WTC11 (cell line): Measurements from ENCODE around the gene RDH11. TPM values are rescaled to one million over a fixed set of nuclear protein-coding genes. Genes with fewer than 3 reads are reported as not detected.

Experiments used
- ATAC-seq: fragments of 200-7000 bp; cut with Tn5 transposase; 2 replicates; pipeline ENCODE4 v1.10.0; 2021; ENCODE audit warnings: mild to moderate bottlenecking, moderate library complexity
- CTCF ChIA-PET: fragments of 300-600 bp; sonication (Branson Sonifier 250); formaldehyde crosslinking; loops from one replicate; lab custom pipeline; 2021; ENCODE audit warnings: antibody characterized with exemption; lab: Charles Lee
- POLR2A ChIA-PET: fragments of 350-600 bp; sonication (Branson Sonifier 250); formaldehyde crosslinking; loops from one replicate; lab custom pipeline; 2021; ENCODE audit warnings: antibody characterized with exemption; lab: Charles Lee
- DNase-seq: peaks from one replicate; pipeline ENCODE4 v3.0.0; 2021; ENCODE audit warnings: low spot score
- H3K27ac Mint-ChIP-seq: 2 replicates; pipeline ENCODE4 v1.8.0; 2021; ENCODE audit warnings: mixed read lengths
- H3K27me3 Mint-ChIP-seq: 2 replicates; pipeline ENCODE4 v1.8.0; 2021; ENCODE audit warnings: low read depth, mild to moderate bottlenecking, moderate library complexity, mixed read lengths
- H3K36me3 Mint-ChIP-seq: 2 replicates; pipeline ENCODE4 v1.8.0; 2021; ENCODE audit warnings: mixed read lengths
- H3K4me1 Mint-ChIP-seq: 2 replicates; pipeline ENCODE4 v1.8.0; 2022; ENCODE audit warnings: mixed read lengths
- H3K4me3 Mint-ChIP-seq: 2 replicates; pipeline ENCODE4 v1.8.0; 2021; ENCODE audit warnings: mild to moderate bottlenecking, moderate library complexity, mixed read lengths
- H3K9me3 Mint-ChIP-seq: 2 replicates; pipeline ENCODE4 v1.8.0; 2021; ENCODE audit warnings: mixed read lengths
- ETV6 ChIP-seq: sonication (generic); formaldehyde crosslinking; IDR thresholded peaks from 2 replicates; pipeline ENCODE4 v1.8.1; 2022; ENCODE audit warnings: mild to moderate bottlenecking, missing genetic modification reagents
- FOXK1 ChIP-seq: sonication (generic); formaldehyde crosslinking; IDR thresholded peaks from 2 replicates; pipeline ENCODE4 v1.8.0; 2022; ENCODE audit warnings: mild to moderate bottlenecking, moderate library complexity, missing genetic modification reagents
- FOXP1 ChIP-seq: sonication (generic); formaldehyde crosslinking; IDR thresholded peaks from 2 replicates; pipeline ENCODE4 v1.8.0; 2022; ENCODE audit warnings: missing genetic modification reagents, mild to moderate bottlenecking, moderate library complexity, borderline replicate concordance
- HMGA2 ChIP-seq: fragments of 250-450 bp; sonication (Bioruptor Pico); IDR thresholded peaks from 2 replicates; pipeline ENCODE4 v1.4.0; 2021; ENCODE audit warnings: mild to moderate bottlenecking, moderate library complexity
- JUN ChIP-seq: sonication (generic); formaldehyde crosslinking; IDR thresholded peaks from 2 replicates; pipeline ENCODE4 v1.8.0; 2023; ENCODE audit warnings: mild to moderate bottlenecking, missing genetic modification reagents
- NFATC4 ChIP-seq: fragments of 250-450 bp; sonication (Bioruptor Pico); IDR thresholded peaks from 2 replicates; pipeline ENCODE4 v1.9.0; 2021; ENCODE audit warnings: mild to moderate bottlenecking
- PRRX2 ChIP-seq: fragments of 250-450 bp; sonication (Bioruptor Pico); IDR thresholded peaks from 2 replicates; pipeline ENCODE4 v1.8.0; 2021; ENCODE audit warnings: mild to moderate bottlenecking
- SMAD3 ChIP-seq: sonication (generic); formaldehyde crosslinking; IDR thresholded peaks from 2 replicates; pipeline ENCODE4 v1.8.0; 2022; ENCODE audit warnings: missing genetic modification reagents, mild to moderate bottlenecking, borderline replicate concordance
- SOX15 ChIP-seq: fragments of 250-450 bp; sonication (Bioruptor Pico); IDR thresholded peaks from 2 replicates; pipeline ENCODE4 v1.9.0; 2021; ENCODE audit warnings: mild to moderate bottlenecking
- SP1 ChIP-seq: sonication (generic); formaldehyde crosslinking; conservative IDR thresholded peaks from 2 replicates; pipeline ENCODE4 v1.8.1; 2022; ENCODE audit warnings: missing genetic modification reagents
- TCF7 ChIP-seq: sonication (generic); formaldehyde crosslinking; IDR thresholded peaks from 2 replicates; pipeline ENCODE4 v1.8.0; 2022; ENCODE audit warnings: mild to moderate bottlenecking, low read depth, missing genetic modification reagents, moderate library complexity
- TEAD4 ChIP-seq: sonication (generic); formaldehyde crosslinking; IDR thresholded peaks from 2 replicates; pipeline ENCODE4 v1.8.0; 2022; ENCODE audit warnings: mild to moderate bottlenecking, missing genetic modification reagents
- TP53 ChIP-seq: sonication (generic); formaldehyde crosslinking; IDR thresholded peaks from 2 replicates; pipeline ENCODE4 v1.8.1; 2023; ENCODE audit warnings: mild to moderate bottlenecking, missing genetic modification reagents
- ZBTB21 ChIP-seq: sonication (generic); formaldehyde crosslinking; IDR thresholded peaks from 2 replicates; pipeline ENCODE4 v1.8.1; 2023; ENCODE audit warnings: mild to moderate bottlenecking, missing genetic modification reagents, borderline replicate concordance
- ZNF121 ChIP-seq: sonication (generic); formaldehyde crosslinking; IDR thresholded peaks from 2 replicates; pipeline ENCODE4 v1.8.0; 2023; ENCODE audit warnings: missing genetic modification reagents
- ZNF416 ChIP-seq: fragments of 250-450 bp; sonication (Bioruptor Pico); IDR thresholded peaks from 2 replicates; pipeline ENCODE4 v1.9.0; 2021; ENCODE audit warnings: mild to moderate bottlenecking, inconsistent platforms
- ZNF671 ChIP-seq: fragments of 250-450 bp; sonication (Bioruptor Pico); IDR thresholded peaks from 2 replicates; pipeline ENCODE4 v1.8.0; 2021; ENCODE audit warnings: mild to moderate bottlenecking
- total RNA-seq: library from RNA; stranded (reverse); gene quantifications from 3 replicates; pipeline ENCODE4 v1.2.3, GENCODE V29; 2021
- TF ChIP-seq, protein P1 (sequence below): sonication (generic); formaldehyde crosslinking; IDR thresholded peaks from 2 replicates; pipeline ENCODE4 v1.8.0; 2023; ENCODE audit warnings: mild to moderate bottlenecking, missing genetic modification reagents
- TF ChIP-seq, protein P2 (sequence below): fragments of 200-600 bp; IDR thresholded peaks from 2 replicates; pipeline ENCODE4 v1.8.0; 2022; ENCODE audit warnings: antibody characterized with exemption
- TF ChIP-seq, protein P3 (sequence below): fragments of 250-450 bp; sonication (Bioruptor Pico); IDR thresholded peaks from 2 replicates; pipeline ENCODE4 v1.9.0; 2021; ENCODE audit warnings: mild to moderate bottlenecking
- TF ChIP-seq, protein P4 (sequence below): sonication (generic); formaldehyde crosslinking; IDR thresholded peaks from 2 replicates; pipeline ENCODE4 v1.8.1; 2023; ENCODE audit warnings: mild to moderate bottlenecking, moderate library complexity, missing genetic modification reagents
- TF ChIP-seq, protein P5 (sequence below): sonication (generic); formaldehyde crosslinking; IDR thresholded peaks from 2 replicates; pipeline ENCODE4 v1.8.1; 2022; ENCODE audit warnings: low read depth, mild to moderate bottlenecking, moderate library complexity, missing genetic modification reagents, borderline replicate concordance
- TF ChIP-seq, protein P6 (sequence below): sonication (generic); formaldehyde crosslinking; IDR thresholded peaks from 2 replicates; pipeline ENCODE4 v1.8.0; 2023; ENCODE audit warnings: missing genetic modification reagents

RDH11 gene
- total RNA-seq, 1 experiment from 2014 or later = 103 TPM

DNA sequence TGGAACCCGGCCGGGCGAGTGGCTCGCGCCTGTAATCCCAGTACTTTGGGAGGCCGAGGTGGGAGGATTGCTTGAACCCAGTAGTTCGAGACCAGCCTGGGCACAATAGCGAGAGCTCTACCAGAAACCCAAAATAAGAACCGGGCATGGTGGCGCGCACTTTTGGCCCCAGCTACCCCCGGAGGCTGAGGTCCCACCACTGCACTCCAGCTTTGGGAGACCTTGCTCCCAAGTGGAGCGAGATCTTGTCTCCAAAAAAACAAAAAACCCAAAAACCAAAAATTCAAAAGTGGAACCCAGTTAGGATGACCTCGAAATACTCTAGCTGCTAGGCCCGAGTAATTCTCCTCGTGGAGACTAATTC is 20.4 kb downstream of the RDH11 start (continued):
- TF ChIP-seq, protein P1, sequence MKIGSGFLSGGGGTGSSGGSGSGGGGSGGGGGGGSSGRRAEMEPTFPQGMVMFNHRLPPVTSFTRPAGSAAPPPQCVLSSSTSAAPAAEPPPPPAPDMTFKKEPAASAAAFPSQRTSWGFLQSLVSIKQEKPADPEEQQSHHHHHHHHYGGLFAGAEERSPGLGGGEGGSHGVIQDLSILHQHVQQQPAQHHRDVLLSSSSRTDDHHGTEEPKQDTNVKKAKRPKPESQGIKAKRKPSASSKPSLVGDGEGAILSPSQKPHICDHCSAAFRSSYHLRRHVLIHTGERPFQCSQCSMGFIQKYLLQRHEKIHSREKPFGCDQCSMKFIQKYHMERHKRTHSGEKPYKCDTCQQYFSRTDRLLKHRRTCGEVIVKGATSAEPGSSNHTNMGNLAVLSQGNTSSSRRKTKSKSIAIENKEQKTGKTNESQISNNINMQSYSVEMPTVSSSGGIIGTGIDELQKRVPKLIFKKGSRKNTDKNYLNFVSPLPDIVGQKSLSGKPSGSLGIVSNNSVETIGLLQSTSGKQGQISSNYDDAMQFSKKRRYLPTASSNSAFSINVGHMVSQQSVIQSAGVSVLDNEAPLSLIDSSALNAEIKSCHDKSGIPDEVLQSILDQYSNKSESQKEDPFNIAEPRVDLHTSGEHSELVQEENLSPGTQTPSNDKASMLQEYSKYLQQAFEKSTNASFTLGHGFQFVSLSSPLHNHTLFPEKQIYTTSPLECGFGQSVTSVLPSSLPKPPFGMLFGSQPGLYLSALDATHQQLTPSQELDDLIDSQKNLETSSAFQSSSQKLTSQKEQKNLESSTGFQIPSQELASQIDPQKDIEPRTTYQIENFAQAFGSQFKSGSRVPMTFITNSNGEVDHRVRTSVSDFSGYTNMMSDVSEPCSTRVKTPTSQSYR = no peak
- TF ChIP-seq TEAD4 (CRISPR knock-in tag) = no peak
- TF ChIP-seq, protein P2, sequence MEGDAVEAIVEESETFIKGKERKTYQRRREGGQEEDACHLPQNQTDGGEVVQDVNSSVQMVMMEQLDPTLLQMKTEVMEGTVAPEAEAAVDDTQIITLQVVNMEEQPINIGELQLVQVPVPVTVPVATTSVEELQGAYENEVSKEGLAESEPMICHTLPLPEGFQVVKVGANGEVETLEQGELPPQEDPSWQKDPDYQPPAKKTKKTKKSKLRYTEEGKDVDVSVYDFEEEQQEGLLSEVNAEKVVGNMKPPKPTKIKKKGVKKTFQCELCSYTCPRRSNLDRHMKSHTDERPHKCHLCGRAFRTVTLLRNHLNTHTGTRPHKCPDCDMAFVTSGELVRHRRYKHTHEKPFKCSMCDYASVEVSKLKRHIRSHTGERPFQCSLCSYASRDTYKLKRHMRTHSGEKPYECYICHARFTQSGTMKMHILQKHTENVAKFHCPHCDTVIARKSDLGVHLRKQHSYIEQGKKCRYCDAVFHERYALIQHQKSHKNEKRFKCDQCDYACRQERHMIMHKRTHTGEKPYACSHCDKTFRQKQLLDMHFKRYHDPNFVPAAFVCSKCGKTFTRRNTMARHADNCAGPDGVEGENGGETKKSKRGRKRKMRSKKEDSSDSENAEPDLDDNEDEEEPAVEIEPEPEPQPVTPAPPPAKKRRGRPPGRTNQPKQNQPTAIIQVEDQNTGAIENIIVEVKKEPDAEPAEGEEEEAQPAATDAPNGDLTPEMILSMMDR = no peak
- no peak for TF ChIP-seq SMAD3 (CRISPR knock-in tag)
- TF ChIP-seq HMGA2 (CRISPR knock-in tag) = no peak
- TF ChIP-seq ZBTB21 (CRISPR knock-in tag) = no peak
- no peak for TF ChIP-seq SOX15
- TF ChIP-seq PRRX2 (CRISPR knock-in tag) = 0 out of 2 replicates have a peak, but pooled peaks have one; percentile 46
- no peak for TF ChIP-seq ZNF671 (CRISPR knock-in tag)
- TF ChIP-seq NFATC4 (CRISPR knock-in tag) = no peak
- TF ChIP-seq, protein P3, sequence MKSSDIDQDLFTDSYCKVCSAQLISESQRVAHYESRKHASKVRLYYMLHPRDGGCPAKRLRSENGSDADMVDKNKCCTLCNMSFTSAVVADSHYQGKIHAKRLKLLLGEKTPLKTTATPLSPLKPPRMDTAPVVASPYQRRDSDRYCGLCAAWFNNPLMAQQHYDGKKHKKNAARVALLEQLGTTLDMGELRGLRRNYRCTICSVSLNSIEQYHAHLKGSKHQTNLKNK (CRISPR knock-in tag) = no peak
- TF ChIP-seq, protein P4, sequence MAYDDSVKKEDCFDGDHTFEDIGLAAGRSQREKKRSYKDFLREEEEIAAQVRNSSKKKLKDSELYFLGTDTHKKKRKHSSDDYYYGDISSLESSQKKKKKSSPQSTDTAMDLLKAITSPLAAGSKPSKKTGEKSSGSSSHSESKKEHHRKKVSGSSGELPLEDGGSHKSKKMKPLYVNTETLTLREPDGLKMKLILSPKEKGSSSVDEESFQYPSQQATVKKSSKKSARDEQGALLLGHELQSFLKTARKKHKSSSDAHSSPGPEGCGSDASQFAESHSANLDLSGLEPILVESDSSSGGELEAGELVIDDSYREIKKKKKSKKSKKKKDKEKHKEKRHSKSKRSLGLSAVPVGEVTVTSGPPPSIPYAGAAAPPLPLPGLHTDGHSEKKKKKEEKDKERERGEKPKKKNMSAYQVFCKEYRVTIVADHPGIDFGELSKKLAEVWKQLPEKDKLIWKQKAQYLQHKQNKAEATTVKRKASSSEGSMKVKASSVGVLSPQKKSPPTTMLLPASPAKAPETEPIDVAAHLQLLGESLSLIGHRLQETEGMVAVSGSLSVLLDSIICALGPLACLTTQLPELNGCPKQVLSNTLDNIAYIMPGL (CRISPR knock-in tag) = no peak
- peak; percentile 5; the same call in 1 of the 2 replicates for TF ChIP-seq ETV6
- TF ChIP-seq, protein P5, sequence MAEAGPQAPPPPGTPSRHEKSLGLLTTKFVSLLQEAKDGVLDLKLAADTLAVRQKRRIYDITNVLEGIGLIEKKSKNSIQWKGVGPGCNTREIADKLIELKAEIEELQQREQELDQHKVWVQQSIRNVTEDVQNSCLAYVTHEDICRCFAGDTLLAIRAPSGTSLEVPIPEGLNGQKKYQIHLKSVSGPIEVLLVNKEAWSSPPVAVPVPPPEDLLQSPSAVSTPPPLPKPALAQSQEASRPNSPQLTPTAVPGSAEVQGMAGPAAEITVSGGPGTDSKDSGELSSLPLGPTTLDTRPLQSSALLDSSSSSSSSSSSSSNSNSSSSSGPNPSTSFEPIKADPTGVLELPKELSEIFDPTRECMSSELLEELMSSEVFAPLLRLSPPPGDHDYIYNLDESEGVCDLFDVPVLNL (CRISPR knock-in tag) = no peak
- no peak for TF ChIP-seq TP53 (CRISPR knock-in tag)
- no peak for TF ChIP-seq TCF7 (CRISPR knock-in tag)
- TF ChIP-seq, protein P6, sequence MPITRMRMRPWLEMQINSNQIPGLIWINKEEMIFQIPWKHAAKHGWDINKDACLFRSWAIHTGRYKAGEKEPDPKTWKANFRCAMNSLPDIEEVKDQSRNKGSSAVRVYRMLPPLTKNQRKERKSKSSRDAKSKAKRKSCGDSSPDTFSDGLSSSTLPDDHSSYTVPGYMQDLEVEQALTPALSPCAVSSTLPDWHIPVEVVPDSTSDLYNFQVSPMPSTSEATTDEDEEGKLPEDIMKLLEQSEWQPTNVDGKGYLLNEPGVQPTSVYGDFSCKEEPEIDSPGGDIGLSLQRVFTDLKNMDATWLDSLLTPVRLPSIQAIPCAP (CRISPR knock-in tag) = no peak
- TF ChIP-seq SP1 (CRISPR knock-in tag) = no peak

DNA sequence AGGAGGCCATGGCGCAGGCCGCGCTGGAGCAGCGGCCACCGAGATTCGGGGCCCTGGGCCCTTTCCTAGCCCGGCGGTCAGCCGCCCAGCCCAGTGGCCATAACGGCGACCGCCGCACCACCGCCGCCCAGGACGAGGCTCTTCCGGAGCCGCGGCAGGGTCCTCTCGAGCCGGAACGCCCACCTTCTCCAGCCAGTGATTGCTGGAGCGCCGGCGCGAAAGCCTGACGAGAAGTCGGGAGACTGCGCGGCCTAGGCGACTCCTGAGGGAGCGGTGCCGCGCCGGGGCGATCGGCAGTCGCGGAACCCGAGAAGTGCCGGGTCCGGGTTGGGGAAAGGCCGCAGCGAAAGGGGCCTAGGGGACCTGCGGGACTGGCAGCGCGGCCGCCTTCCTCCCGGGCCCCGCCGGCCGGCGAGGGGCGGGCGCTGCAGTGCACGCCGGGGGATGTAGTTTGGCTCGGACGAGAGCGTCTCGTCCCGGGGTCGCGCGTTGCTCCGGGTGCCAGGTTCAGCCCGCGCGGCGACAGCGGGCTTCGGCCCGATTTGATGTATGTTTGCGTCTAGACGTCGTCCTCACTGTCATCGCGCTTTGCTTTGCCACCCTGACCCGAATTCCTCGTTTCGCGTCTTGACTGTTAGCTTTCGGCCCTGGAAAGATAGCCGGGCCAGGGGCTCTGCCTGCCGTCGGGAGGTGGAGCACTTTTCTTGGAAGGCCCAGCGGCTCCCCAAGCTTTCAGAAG is 20.9 kb downstream of the RDH11 start, which contains the start of gene VTI1B:
Gene VTI1B (minus strand): TSS at position 153 of the 739 bp plus-strand sequence. CDS start 143 bp downstream, at position 10.
- H3K9me3 Mint-ChIP-seq = no peaks in the 10 kb centered on the region
- ATAC-seq = peak; percentile 89
- CTCF ChIA-PET = interaction anchor here (0.8 to 2.2 kb wide), 7 partner anchors 8 to 148 kb away, joined by 3 to 17 read pairs (median 4); partner anchors contain the start of genes ARG2, PIGH and RDH11
- no peak for TF ChIP-seq TEAD4 (CRISPR knock-in tag)
- no peak for TF ChIP-seq JUN (CRISPR knock-in tag)
- peak; percentile 76; the same call in 1 of the 2 replicates for TF ChIP-seq FOXP1 (CRISPR knock-in tag)
- peak; percentile 45; the same call in 1 of the 2 replicates for TF ChIP-seq FOXK1 (CRISPR knock-in tag)
- TF ChIP-seq ZNF121 (CRISPR knock-in tag) = no peak
- peak; percentile 39; the same call in 1 of the 2 replicates for TF ChIP-seq ZNF416 (CRISPR knock-in tag)
- TF ChIP-seq, protein P6 (CRISPR knock-in tag) = no peak
- TF ChIP-seq, protein P2 = no peak

More for the DNA sequence above, 20.9 kb downstream of the RDH11 start, which contains the start of gene VTI1B:
- H3K27me3 Mint-ChIP-seq = no peaks in the 10 kb centered on the region
- peak within 1 kb of the TSS; percentile 80 for H3K4me3 Mint-ChIP-seq
- POLR2A ChIA-PET = interaction anchor here (1.1 to 1.2 kb wide), 3 partner anchors 21 to 75 kb away, joined by 3 to 9 read pairs (median 4); partner anchors contain the start of genes PIGH and RDH11
- peak within 1 kb of the TSS; percentile 96 for H3K27ac Mint-ChIP-seq
- peaks cover 20% of the 10 kb centered on the region for H3K4me1 Mint-ChIP-seq
- DNase-seq = peak; percentile 81
- peaks cover 23% of the 10 kb centered on the region for H3K36me3 Mint-ChIP-seq
